Right ventricle myocardium inferior (tissue), 1 donor: Measurements from ENCODE around the gene SUPT4H1. TPM values are rescaled to one million over a fixed set of nuclear protein-coding genes. Genes with fewer than 3 reads are reported as not detected.
A peak's percentile ranks its signal among the peaks of the same experiment; 100 is the strongest.

Experiments
- ATAC-seq: fragments of 200-7000 bp; cut with Tn5 transposase; one replicate; pipeline ENCODE4 v1.9.1; 2020; ENCODE audit warnings: mild to moderate bottlenecking, moderate library complexity
- DNase-seq: peaks from one replicate; pipeline ENCODE4 v3.0.0; 2021; ENCODE audit errors: missing footprints
- intact Hi-C: fragments of 100-400 bp; cut with DNase I; formaldehyde crosslinking; loops from one replicate; pipeline ENCODE4 v1.11.0; 2022
- total RNA-seq: library from RNA; stranded (reverse); fragmentation: NEBNext Ultra II Directional; extraction: Animal tissue kit (Norgen Biotek cat#: 25700); gene quantifications from one replicate; pipeline ENCODE4 v1.2.1, GENCODE V29; 2021
- donor health status: DM: no; HTN: yes; CAD: no; lungs with severe emphysema.

Gene SUPT4H1
- total RNA-seq, 1 donor from 2014 or later = 58.2 TPM

DNA sequence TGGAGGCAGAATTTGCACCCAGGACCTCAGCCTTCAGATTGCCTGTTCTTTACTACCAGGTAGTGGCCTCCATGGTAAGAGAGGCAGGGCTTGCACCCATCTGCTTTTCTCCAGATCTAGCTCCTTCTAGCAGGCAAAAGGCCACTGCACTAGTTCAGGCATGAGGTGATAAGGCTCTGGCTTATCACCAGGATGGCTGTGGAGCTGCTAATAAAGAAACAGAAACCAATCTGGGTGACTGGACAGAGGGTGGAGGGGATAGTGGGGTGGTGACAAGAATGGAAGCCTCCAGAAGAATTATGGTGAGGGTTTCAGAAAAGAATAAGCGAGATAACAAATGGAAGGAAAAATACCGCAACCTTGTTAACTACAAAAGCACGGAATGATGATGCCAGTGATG lies 15.5 kb upstream of the SUPT4H1 start:
- intact Hi-C loops = no loop called here
- no peak for ATAC-seq
- no peak for DNase-seq

DNA sequence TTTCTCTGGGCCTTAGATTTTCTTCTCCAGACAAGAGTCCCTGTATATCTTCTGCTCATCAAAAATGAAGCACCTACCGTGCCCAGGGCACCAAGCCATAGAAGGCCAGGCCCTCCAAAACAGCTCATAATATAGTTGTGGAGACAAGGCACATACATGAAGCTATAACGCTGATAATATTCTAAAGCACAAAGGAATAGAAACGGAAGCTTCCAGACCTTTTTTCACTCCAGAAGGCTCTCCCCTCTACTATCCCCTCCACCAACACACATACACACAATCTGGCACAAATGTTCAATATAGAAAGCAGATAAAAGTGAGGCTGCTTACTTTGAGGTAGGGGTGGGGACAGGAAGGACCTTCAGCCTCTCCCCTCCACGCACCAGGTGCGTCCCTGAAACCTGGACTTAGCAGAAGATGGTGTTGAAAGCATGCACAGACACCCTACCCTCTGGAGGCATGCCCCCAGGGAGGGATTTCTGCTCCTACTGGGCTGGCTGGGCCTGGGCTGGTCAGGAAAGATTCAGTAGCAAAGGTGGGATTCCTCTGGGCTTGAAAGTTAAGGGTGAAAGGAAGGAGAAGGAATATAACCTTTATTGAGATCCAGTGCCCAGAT lies 14.1 kb upstream of the SUPT4H1 start:
- ATAC-seq = no peak
- intact Hi-C loops = no loop called here
- no peak for DNase-seq

DNA sequence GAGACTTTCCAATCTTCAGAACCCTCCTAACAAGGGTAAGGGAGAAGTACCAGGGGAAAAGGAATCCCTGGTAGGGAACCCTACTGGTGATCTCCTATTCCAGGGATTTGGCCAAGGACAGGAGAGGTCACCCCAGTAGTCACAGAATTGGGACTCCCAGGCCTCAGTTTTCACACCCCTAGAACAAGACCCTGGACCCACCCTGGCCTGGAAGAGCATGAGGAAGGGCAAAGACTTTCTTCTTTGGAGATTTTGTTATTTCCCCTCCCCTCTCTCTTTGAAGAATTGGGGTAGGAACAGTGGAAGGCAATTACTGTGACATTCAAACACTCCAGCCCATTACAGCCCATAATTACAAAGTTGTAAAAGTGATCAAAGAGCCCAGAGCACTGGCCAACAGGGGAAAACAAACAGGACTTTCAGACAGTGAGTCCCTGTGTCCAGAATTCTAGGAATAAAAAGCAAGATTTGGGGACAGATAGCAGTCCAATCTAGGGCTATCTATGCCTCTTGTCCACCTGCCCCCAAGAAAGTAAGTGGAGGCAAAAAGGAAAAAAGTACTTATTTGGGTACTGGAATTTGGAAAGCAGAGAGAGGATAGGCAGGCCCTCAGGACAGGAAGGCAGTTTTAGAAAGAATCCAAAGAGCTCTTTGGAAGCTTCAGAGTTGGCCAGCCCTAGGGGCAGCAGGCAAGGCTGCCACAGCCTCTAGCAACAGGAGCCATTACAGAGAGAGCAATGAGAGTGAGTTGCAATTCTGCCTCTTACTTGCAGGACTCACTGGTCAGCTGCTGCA lies 13.4 kb upstream of the SUPT4H1 start:
- DNase-seq (no peak), ATAC-seq (no peak)
- intact Hi-C loops = no loop called here

DNA sequence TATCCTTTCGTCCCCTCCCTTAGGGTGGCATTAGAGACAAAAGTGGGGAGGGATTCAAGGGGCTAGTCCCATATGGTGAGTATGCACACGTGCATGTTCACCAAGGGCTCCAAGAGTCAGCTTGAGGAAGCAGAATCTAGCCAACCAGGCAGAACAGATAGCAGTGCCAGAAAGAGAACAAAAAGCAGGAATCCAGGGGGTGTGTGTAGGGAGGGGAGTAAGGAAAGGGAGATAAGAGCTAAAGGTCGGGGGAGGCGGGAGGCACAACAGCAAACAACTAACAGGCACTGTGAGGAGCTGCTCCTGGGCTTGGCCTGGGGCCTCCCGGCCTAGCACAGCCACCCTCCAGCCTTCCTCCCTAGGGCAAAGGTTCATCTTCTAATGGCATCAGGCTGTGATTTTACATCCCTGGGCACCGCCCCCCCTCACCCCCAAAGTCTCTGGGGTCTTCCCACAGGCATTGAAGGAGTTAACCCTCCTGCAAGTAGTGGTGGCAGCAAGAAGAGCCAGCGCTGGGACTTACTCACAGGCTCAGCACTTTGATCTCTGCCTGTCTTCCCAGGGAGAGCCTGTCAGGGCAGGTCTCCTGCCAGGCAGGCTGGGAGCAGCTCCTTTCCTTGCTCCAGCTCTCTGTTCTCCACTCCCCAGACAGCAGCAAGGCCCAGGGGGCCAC lies 12.4 kb upstream of the SUPT4H1 start:
- intact Hi-C loops = no loop called here
- ATAC-seq (no peak), DNase-seq (no peak)

DNA sequence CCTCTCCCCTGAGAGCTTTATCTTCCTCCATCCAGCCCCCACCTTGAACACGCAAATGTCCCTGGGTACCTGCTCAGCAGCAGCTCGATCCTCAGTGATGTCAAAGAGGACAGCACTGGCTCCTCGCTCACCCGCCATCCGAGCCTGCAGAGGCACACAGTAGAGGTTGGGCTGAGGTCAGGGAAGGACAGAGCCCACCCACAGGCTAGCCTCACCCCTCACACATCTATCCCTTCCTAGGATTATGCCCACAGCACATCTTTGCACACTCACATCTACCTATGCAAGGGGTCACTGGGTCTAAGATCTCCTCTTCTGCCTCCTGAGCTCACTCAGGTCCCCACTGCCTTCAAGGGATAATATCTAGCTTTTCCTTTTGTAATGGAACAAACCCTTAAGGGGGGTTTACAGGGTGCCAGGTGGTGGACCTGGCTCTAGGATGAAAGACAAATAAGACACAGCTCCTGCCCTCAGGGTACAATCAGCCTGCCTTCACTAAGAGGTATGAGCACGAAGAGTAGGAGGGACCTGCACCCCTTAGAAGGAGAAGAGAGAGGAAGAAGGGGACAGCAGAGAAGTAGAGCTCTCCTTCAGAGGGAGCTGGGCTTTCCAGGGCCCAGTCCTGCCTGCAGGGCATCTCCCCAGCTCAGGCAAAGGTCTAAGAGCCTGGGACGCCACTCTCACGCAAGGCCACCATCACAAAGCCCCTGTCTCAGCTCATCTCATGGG lies 11.6 kb upstream of the SUPT4H1 start:
- DNase-seq (no peak), ATAC-seq (no peak)
- intact Hi-C loops = no loop called here

DNA sequence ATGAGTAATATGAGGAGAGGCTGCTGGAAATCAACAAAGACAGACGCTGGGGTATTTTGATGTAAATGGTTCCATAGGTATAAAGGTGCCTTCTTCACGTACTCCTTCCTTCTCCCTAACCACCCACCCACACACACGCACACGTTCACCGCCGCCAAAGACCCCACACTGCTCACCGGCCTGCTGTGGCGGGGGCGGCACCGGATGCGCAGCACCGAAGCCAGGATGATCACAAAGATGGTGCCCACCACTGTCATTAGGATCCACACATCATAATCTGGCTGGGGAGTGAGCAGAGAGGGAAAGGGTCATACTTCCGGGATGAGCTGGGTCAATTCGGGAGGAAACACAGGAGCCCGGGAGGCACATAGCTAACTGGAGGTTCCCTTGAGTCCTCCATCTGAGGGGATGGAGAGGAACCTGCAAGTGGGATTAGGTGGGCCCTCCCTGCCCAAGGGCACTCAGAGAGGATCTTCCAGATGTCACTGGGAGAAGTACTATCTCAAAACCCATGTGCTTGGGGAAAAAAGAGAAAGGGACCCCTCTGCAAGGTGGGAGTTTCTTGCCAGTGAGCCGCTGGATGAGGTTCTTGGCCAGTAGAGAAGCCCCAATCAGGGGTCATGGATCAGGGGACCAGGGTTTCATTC lies 10.5 kb upstream of the SUPT4H1 start:
- DNase-seq (no peak), ATAC-seq (no peak)
- intact Hi-C loops = no loop called here

DNA sequence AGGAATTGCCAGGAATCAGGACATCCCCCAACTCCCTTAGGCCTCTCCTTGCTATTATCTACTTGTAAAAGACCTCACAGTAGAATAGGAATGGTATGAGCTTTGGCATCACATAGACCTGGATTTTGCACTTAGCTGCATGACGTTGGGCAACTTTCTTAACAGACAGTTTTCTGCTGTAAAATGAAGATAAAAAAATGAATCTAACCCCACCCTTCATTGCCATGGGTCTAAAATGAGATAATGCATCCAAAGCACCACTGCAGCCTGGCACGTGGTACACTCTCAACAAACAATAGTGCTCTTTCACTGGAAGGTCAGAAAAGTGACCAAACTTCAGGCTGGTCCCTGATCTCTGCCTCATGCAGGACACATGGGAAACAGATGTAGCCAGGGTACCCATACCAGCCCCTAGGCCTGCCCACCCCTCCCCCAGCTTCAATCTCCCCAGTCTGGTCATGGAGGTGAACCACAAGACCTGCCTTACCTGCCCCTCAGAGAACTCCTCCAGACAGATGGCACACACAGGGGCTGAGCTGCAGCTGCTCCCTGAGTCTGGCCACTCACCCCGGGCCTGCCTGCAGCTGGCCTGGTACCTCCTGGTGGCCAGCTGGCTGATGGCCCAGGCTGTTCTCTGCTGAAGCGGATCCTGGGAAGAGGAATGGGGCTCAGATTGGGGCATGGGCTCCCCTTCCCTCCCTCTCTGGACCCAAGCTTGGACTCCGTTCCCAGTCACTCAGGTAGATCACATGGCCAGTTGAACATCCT lies 8.5 kb upstream of the SUPT4H1 start:
- DNase-seq = no peak
- ATAC-seq = no peak
- intact Hi-C loops = no loop called here

DNA sequence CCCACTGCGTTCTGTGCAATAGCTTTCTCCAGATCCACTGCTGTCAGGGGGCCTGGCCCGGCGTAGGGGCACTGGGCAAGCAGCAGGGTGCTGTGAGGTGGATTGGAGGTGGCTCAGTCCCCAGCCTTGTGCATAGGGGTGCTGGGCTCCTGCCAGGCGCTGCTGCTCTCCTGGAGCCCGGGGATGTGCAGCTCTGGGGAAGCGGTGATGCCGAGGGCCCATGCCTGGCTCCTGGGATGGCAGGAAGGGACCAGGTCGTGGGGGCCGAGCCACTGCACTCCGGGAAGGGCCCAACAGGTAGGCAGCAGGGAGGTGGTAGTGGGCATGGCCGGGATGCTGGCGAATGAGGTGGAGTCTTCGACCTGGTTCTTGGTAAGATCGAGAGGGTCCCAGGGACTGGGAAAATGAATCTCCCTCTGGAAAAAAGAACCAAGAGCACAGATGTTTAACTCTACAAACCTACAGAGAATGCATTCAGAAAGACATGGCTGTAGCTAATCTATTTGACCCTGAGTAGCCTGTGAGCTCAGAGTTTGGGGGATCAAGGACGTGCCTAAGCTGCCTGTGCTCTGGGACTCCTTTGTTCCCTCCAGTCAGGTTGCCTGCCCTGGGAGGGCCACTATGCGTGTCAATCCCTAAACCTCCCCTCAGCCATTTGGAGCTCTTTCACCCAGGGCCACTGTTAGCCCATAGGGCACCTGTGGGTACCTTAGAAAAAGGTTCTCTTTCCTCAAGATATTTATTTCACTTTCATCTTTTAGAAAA lies 6.6 kb upstream of the SUPT4H1 start:
- DNase-seq (no peak), ATAC-seq (no peak)
- intact Hi-C loops = no loop called here

DNA sequence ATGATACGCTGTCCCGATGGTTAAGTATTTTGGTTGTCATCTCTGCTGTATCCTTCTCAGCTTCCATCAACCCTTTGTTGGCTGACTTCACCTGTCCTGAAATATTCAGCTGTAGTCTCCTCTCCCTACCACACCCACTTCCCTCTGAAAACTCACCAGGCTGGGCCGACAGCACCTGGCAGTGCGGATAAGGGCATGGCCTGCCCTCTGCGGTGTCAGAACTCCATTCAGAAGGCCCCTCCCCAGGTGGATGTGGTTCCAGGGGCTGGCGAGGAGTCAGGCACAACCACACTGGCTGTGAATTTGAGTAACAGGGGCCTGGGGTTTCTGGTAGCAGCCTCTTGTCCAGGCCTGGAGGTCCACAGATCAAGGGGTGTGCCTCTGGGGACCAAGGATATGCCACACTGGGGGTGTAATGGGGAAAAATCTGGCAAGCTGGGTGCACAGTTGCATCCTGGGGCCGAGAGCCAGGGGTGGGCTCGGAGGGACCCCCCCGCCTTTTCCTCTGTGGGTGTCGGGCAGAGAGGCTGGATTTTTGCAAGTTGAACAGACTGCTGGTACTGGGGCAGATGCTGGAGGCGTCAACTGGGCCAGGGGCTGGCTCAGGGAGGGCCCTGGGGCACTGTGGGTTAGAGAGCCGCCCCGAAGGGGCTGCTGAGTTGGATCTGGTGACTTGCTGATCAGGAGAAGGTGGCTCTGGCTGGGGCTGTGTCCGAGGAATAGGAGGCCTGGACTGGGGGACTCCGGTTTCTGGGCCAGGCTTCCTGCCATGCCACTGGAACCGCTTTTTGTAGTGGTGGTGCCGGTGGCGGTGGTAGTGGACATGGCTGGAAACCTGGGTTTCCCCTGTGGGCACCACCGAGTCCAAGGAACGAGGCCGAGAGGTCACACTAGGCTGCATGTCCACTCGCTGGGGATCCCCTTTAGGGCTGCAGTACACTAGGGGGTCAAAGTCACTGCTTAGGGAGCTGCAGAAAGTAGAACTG lies 5.6 kb upstream of the SUPT4H1 start:
- ATAC-seq (no peak), DNase-seq (no peak)
- intact Hi-C loops = no loop called here

DNA sequence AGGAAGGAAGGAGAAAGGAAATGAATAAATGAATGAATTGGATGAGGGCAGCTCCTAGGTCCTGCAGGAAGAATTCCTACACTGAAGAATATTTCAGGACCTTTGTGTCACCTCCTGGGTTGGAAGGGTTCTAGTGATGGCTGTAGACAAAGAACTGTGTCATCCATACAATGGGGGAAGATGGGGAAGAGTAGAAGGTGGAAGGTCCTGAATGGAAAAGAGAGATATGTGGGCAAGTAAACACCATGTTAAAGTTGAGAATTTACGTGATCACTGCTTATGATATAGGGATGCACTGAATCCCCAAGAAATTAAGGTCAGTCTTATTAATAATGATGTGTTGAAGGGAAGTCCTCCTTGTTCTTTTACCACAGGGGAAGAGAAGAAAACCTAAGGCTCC lies 4.2 kb upstream of the SUPT4H1 start:
- DNase-seq (no peak), ATAC-seq (no peak)
- intact Hi-C loops = no loop called here

DNA sequence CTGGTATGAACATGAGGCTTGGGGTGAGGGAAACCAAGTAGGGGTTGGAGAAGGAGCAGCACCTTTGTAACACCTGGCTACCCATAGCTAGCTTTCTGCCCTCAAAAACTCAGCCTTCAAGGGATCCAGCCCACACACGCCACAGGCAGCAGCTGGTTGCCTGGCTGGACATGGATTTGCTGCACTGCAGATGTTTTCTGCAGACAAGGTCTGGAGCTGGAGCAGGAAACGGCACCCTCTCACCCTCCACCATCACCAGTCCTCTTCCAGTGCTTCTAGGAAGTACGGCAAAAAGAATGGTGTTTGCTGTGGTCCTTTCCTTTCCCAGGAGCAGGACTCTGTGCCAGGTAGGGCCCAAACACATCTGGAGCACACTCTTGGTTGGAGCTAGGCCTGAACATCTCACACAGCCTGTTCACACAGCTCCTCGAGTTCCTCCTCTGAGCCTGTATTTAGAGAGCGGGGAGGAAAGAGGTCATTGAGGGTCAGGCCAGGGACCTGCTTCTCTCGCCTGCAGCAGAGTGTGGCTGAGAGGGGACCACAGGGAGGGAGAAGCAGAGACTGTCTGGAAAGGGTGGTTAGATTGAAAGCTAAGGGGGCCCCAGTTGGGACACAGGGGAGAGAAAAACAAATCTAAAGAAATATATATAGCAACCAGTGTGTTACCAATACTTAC lies 2.7 kb upstream of the SUPT4H1 start:
- intact Hi-C loops = no loop called here
- ATAC-seq = no peak
- no peak for DNase-seq

DNA sequence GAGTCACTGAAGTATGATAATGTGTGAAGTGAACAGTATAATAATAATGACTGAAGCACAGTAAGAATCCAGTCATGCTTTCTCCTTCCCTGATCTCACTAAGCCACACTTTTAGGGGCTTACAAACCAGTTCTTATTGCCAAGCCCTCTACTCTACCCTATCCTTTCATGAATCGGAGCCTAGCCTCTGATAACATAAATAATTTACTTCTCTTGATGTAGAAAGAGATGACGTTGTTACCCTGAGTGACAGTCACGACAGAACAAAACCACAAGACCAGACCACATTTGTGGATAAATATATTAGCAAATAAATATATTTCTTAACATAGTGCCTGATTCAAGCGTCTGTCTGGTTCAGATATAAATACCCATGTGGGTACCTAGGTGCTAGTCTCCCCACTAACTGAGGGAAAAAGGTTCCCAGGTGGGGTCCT lies 1.4 kb upstream of the SUPT4H1 start:
- DNase-seq = no peak
- intact Hi-C loops = no loop called here
- no peak for ATAC-seq

DNA sequence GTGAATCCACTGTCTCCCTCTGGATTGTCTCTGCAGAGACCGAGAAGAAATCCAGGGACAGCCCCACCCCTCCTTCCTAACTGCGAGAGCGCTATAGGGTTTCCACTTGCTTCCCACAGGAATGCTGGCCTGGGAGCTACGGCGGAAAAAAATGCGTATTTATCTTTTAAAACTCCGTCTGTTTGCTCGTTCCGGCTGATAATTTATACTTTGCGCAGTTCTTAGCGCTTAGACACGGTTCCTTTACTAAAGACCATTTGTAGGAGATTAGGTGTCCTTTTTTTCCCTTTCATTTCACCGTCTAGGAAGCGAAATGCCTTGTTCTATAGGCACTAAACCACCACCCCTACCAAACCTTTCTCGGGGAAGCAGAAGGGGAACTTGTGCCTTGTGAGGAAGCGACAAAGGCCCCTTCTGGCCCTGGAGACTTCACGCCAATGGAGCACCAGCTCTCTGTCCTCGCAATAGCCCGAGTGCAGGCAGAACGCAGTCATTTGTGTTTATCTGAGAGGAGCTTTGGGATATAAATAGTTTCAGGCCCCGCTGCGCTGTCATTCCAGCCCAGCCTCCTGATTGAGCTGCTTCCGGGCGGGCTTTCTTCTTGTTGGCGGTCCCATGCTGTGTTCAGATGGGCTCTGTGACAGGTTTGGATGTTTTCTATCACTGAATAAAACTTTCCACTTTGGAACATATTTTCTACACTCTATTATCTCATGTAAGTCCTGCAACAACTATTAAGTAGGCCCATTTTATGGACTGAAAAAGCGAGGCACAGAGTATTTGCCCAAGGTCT lies 791 bp upstream of the SUPT4H1 start:
- intact Hi-C loops = loop anchor here (1.0 kb wide), 1 partner anchor 65 kb away; the partner anchor contains the start of gene RNF43
- peak; percentile 64 for ATAC-seq
- no peak for DNase-seq

DNA sequence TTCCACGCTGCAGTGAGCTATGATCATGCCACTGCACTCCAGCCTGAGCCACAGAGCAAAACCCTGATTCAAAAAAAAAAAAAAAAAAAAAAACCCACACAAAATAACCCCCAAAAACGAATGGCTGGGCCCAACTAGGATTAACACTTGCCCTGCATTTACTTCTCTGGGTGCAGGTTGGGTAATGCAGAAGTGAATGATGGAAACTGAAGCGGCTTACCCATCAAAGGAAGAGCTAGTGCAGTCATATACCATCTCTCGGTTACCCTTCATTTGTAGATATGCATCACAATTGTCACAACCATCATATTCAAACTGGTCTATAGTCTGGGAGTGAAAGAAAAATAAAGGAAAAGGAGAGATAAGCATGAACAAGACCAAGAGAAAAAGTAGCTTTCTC lies 819 bp downstream of the SUPT4H1 start:
- intact Hi-C loops = no loop called here
- no peak for ATAC-seq

DNA sequence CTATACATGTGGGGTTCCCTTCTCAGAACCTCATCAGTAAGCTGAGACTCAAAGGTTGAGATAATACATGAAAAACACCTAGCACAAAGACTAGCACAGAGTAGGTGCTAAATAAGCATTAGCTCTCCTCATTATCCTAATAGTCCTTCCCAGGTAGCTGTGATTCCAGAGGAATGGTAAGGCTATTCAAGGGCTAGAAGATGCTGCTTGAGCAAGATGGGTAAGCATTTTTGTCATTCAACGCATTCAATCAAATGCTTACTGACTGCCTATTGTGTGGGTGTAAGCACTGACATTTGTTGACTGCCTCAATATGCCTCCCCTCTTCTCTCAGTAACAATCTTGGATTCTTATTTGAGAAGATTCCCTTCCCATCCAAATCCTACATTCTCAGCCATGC lies 4.0 kb downstream of the SUPT4H1 start:
- intact Hi-C loops = no loop called here
- ATAC-seq = no peak
- DNase-seq = no peak

More for the DNA sequence above, 819 bp downstream of the SUPT4H1 start:
- no peak for DNase-seq
